Uterus (tissue), 2 donors: ENCODE measurements around the gene TAF8.

Experiments used
- POLR2A ChIP-seq, 2 donors: fragments of 450-650 bp; IDR thresholded peaks; one replicate each; pipeline ENCODE4 v1.6.1; 2016; ENCODE audit warnings: antibody characterized with exemption in 2 of 2, mild to moderate bottlenecking in 1 of 2, moderate library complexity in 1 of 2
- TF ChIP-seq, protein P1 (sequence below), 4 experiments: fragments of 200-600 bp in 2 of 4; fragments of 450-650 bp in 2 of 4; sonication (generic) in 2 of 4; IDR thresholded peaks; one replicate each; pipeline ENCODE4 v1.5.1; 2016 to 2019; ENCODE audit warnings: antibody characterized with exemption in 4 of 4, mild to moderate bottlenecking in 2 of 4, moderate library complexity in 1 of 4

DNA sequence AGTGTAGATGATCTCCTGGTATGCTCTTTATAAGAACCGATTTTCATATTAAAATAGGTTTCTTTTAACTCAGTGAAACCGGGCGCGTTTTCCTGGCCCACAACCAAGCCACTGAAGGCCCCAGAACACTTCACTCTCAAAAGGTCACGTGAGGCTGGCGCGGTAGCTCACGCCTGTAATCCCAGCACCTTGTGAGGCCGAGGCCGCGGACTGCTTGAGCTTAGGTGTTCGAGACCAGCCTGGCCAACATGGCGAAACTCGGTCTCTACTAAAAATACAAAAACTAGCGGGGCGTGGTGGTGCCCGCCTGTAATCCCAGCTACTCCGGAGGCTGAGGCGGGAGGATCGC, 402 bp upstream of the TAF8 start:
- TF ChIP-seq, protein P1, sequence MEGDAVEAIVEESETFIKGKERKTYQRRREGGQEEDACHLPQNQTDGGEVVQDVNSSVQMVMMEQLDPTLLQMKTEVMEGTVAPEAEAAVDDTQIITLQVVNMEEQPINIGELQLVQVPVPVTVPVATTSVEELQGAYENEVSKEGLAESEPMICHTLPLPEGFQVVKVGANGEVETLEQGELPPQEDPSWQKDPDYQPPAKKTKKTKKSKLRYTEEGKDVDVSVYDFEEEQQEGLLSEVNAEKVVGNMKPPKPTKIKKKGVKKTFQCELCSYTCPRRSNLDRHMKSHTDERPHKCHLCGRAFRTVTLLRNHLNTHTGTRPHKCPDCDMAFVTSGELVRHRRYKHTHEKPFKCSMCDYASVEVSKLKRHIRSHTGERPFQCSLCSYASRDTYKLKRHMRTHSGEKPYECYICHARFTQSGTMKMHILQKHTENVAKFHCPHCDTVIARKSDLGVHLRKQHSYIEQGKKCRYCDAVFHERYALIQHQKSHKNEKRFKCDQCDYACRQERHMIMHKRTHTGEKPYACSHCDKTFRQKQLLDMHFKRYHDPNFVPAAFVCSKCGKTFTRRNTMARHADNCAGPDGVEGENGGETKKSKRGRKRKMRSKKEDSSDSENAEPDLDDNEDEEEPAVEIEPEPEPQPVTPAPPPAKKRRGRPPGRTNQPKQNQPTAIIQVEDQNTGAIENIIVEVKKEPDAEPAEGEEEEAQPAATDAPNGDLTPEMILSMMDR (IDR thresholded peaks at IDR 0.05), result no peak
- no peak for TF ChIP-seq POLR2A (IDR thresholded peaks at IDR 0.05)
